Karpas-422 (cell line): ENCODE measurements around the gene KHNYN. TPM values are rescaled to one million over a fixed set of nuclear protein-coding genes. Genes with fewer than 3 reads are reported as not detected.
"Not testable (repeated sequence)": the region's sequence is repeated elsewhere in the genome, so short reads cannot be mapped to it uniquely, and the experiment has no call there.

Experiments used
- DNase-seq: peaks from one replicate; pipeline ENCODE4 v3.0.0-alpha.2; 2015
- H2AFZ ChIP-seq: fragments of 200-600 bp; sonication (generic); 2 replicates; pipeline ENCODE4 v1.6.1; 2014; ENCODE audit warnings: antibody characterized with exemption, low read length, mixed read lengths
- H3K27ac ChIP-seq: fragments of 200-600 bp; sonication (generic); 2 replicates; pipeline ENCODE4 v1.5.1; 2014; ENCODE audit warnings: mild to moderate bottlenecking, low read length, moderate library complexity
- H3K27me3 ChIP-seq: fragments of 200-600 bp; sonication (generic); 2 replicates; pipeline ENCODE4 v1.6.1; 2014; ENCODE audit warnings: low read length, mixed read lengths
- H3K36me3 ChIP-seq: fragments of 200-600 bp; sonication (generic); 2 replicates; pipeline ENCODE4 v1.6.1; 2014; ENCODE audit warnings: low read length, mixed read lengths; ENCODE audit not compliant: insufficient read depth
- H3K4me1 ChIP-seq: fragments of 200-600 bp; sonication (generic); 2 replicates; pipeline ENCODE4 v1.6.1; 2014; ENCODE audit warnings: mild to moderate bottlenecking, low read length, mixed read lengths
- H3K4me2 ChIP-seq: fragments of 200-600 bp; sonication (generic); 2 replicates; pipeline ENCODE4 v1.6.1; 2014; ENCODE audit warnings: low read length, low read depth, mild to moderate bottlenecking; ENCODE audit not compliant: poor library complexity, severe bottlenecking
- H3K4me3 ChIP-seq: fragments of 200-600 bp; sonication (generic); 2 replicates; pipeline ENCODE4 v1.5.1; 2014; ENCODE audit warnings: mild to moderate bottlenecking, antibody characterized with exemption, low read length, mixed read lengths
- H3K79me2 ChIP-seq: fragments of 200-600 bp; sonication (generic); 2 replicates; pipeline ENCODE4 v1.6.1; 2014; ENCODE audit warnings: mild to moderate bottlenecking, low read length, mixed read lengths
- H3K9ac ChIP-seq: fragments of 200-600 bp; sonication (generic); 2 replicates; pipeline ENCODE4 v1.6.0; 2014; ENCODE audit warnings: low read length
- H3K9me2 ChIP-seq: fragments of 200-600 bp; sonication (generic), shearing (Covaris generic); replicated peaks from 2 replicates; pipeline ENCODE4 v1.6.0; 2014; ENCODE audit warnings: mild to moderate bottlenecking, low read length, moderate library complexity; ENCODE audit not compliant: insufficient read depth
- H3K9me3 ChIP-seq: fragments of 300-700, 200-600 bp; sonication (generic); 2 replicates; pipeline ENCODE4 v1.6.1; 2014; ENCODE audit warnings: low read length, mixed read lengths
- H4K20me1 ChIP-seq: fragments of 200-600 bp; sonication (generic); 2 replicates; pipeline ENCODE4 v1.6.1; 2014; ENCODE audit warnings: mild to moderate bottlenecking, antibody characterized with exemption, low read length, low read depth; ENCODE audit not compliant: insufficient read depth
- total RNA-seq: library from RNA; depleted of rRNA; stranded (reverse); fragments of >200 nt; shearing (Covaris generic); gene quantifications from 2 replicates; pipeline ENCODE4 v1.2.3, GENCODE V29; 2014; ENCODE audit warnings: low replicate concordance

KHNYN gene
- total RNA-seq, 1 experiment from 2014 or later: 50.8 TPM

DNA sequence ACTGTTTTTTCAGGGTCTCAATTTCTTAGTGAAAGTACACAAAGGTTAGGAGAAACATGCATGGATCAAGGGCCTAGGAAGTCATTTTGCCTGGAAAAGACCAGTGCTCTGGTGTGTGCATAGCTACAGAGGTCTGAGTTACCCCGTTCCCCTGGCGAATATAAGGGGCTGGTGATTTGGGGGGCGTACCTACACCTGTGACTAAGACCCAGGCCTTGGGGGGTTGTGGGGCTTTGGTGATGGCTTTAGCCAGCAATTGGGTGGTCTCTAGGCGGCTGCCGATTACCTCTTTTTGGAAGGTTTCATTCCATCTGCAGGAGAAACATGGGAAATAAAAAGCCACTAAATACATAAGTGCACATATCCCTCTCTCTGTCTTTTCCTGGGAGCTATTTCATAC is 11.7 kb downstream of the KHNYN start:
- no peak overlapping the region for H2AFZ ChIP-seq
- peaks cover 36% of the 10 kb centered on the region for H3K4me1 ChIP-seq
- no peaks in the 10 kb centered on the region for H3K9me3 ChIP-seq
- H4K20me1 ChIP-seq: no peaks in the 10 kb centered on the region
- peaks cover 33% of the 10 kb centered on the region for H3K79me2 ChIP-seq
- no peak for DNase-seq
- peak overlapping the region; percentile 74 for H3K4me2 ChIP-seq
- H3K9me2 ChIP-seq: no peaks in the 10 kb centered on the region
- peak overlapping the region; percentile 81 for H3K4me3 ChIP-seq
- H3K27me3 ChIP-seq: no peaks in the 10 kb centered on the region
- peak overlapping the region; percentile 83 for H3K27ac ChIP-seq
- H3K9ac ChIP-seq: peak overlapping the region; percentile 89
- H3K36me3 ChIP-seq: peaks cover 27% of the 10 kb centered on the region; the same call in 1 of the 2 replicates

DNA sequence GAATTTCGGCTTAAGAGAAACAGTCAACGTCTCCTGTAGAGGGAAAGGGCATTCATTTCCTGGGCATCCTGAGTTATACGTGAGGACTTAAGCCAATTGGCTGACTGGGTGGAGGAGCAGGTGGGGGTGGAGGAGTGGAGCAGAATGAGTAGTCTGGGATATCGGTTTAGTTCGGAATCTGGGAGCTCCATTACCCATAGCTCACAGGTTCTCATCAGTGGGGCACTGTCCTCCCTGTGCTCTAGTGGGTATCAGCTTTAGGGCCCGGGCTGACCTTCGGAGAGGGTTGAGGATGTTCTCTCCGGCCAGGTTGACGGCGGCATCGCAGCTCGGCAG is 12.1 kb downstream of the KHNYN start:
- peak overlapping the region; percentile 83 for H3K27ac ChIP-seq
- H3K9me2 ChIP-seq: no peaks in the 10 kb centered on the region
- no peaks in the 10 kb centered on the region for H4K20me1 ChIP-seq
- H3K27me3 ChIP-seq: no peaks in the 10 kb centered on the region
- peak overlapping the region; percentile 81 for H3K4me3 ChIP-seq
- H3K4me1 ChIP-seq: peaks cover 32% of the 10 kb centered on the region
- peaks cover 33% of the 10 kb centered on the region for H3K79me2 ChIP-seq
- no peak overlapping the region for H2AFZ ChIP-seq
- H3K9ac ChIP-seq: peak overlapping the region; percentile 89
- H3K36me3 ChIP-seq: peaks cover 27% of the 10 kb centered on the region; the same call in 1 of the 2 replicates
- H3K9me3 ChIP-seq: no peaks in the 10 kb centered on the region
- no peak for DNase-seq
- H3K4me2 ChIP-seq: peak overlapping the region; percentile 74

DNA sequence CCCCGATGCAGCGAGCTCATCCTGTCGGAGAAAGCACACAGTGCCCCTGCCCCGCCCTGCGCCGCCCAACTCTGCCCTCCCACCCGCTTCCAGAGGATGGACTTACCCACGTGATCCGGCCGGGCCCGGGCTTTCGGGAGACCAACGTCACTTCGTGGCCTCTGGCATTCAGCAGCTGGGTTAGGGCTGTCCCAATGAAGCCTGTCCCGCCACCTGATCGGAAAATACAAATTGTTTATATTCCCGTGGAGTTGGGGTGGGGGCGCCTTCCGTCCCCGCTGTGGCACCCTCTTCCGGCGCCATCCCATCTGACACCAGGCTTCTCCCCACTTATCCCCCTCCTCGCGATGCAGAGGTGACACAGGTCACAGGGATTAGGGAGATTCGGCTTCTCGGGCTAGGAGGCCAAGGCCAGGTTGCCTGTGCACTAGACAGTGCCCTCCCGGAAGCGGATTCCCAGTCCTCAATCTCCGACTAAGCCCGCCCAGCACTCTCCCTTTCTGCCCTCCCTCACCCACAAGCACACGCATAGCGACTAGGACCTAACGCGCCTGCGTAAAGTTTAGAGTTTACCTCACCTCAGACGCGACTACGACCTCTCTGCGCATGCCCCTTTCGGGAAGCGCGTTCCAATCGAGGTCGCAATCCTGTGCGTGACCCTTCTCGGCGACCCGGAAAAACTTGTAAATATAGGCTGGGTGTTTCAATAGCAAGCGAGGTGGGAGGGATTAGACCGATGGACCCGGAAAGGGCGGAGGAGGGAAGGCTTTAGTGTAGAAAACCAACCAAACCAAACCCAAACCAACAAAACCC is 12.7 kb downstream of the KHNYN start, which contains the start of gene SDR39U1:
TSS of gene SDR39U1 (minus strand) at position 537 of the 813 bp plus-strand sequence. CDS start at position 530, 7 bp downstream.
- H3K4me2 ChIP-seq: peak within 1 kb of the TSS; percentile 79
- H3K9me2 ChIP-seq: no peaks in the 10 kb centered on the region
- H3K27me3 ChIP-seq: no peaks in the 10 kb centered on the region
- no peaks in the 10 kb centered on the region for H3K9me3 ChIP-seq
- peaks cover 33% of the 10 kb centered on the region for H3K79me2 ChIP-seq
- H2AFZ ChIP-seq: peak within 1 kb of the TSS; percentile 72; the same call in 1 of the 2 replicates
- H3K36me3 ChIP-seq: peaks cover 27% of the 10 kb centered on the region; the same call in 1 of the 2 replicates
- H4K20me1 ChIP-seq: no peaks in the 10 kb centered on the region
- H3K9ac ChIP-seq: peak within 1 kb of the TSS; percentile 89
- H3K4me3 ChIP-seq: peak within 1 kb of the TSS; percentile 81
- peaks cover 26% of the 10 kb centered on the region for H3K4me1 ChIP-seq
- H3K27ac ChIP-seq: peak within 1 kb of the TSS; percentile 83
- DNase-seq: peak; percentile 100

DNA sequence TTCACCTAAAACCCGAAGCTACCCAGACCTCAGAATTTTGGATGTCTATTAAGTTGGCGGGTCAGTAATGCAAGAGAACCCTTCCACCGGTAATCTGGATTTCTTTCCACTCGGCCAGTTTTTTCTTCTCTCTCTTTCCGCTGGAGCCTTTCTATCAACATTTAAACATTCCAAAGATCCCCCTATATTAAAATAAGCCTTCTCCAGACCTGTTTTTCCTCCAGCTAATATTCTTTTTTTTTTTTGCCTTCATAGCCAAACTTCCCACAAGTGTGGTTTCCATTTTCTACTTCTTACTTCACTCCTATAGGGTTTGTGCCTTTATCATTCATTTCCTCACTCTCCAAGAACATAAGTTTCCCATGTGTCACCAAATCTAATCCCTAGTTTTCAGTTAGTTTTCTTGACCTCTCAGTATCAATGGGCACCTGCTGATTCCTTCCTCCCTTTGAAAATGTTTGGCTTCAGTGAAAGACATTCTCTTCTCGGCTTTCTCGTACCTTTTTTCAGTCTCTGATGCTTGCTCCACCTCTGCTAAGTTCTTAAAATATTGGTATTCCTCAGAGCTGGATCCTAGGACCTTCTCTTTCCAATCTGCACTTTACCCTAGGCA is 13.4 kb downstream of the KHNYN start:
- Histone ChIP-seq H3K4me1 (peaks cover 19% of the 10 kb centered on the region), H3K27me3 (no peaks in the 10 kb centered on the region), H2AFZ (no peak overlapping the region), H3K27ac (peak overlapping the region; percentile 58), H3K9ac (peak overlapping the region; percentile 74), H4K20me1 (no peaks in the 10 kb centered on the region), H3K4me3 (peak overlapping the region; percentile 81), H3K9me2 (no peaks in the 10 kb centered on the region), H3K36me3 (peaks cover 25% of the 10 kb centered on the region; the same call in 1 of the 2 replicates), H3K4me2 (peak overlapping the region; percentile 79), H3K79me2 (peaks cover 33% of the 10 kb centered on the region), H3K9me3 (no peaks in the 10 kb centered on the region)
- no peak for DNase-seq

DNA sequence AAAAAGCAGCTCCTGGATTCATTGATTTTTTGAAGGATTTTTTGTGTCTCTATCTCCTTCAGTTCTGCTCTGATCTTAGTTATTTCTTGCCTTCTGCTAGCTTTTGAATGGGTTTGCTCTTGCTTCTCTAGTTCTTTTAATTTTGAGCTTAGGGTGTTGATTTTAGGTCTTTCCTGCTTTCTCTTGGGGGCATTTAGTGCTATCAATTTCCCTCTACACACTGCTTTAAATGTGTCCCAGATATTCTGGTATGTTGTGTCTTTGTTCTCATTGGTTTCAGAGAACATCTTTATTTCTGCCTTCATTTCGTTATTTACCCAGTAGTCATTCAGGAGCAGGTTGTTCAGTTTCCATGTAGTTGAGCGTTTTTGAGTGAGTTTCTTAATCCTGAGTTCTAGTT is 21.1 kb downstream of the KHNYN start:
- H3K9me2 ChIP-seq, H3K9ac ChIP-seq, H3K4me2 ChIP-seq, H3K4me1 ChIP-seq, H3K4me3 ChIP-seq, H4K20me1 ChIP-seq, DNase-seq, H3K9me3 ChIP-seq, H2AFZ ChIP-seq, H3K27ac ChIP-seq, H3K27me3 ChIP-seq, H3K79me2 ChIP-seq: not testable (repeated sequence)
- H3K36me3 ChIP-seq: peaks cover 12% of the 10 kb centered on the region; the same call in 1 of the 2 replicates

DNA sequence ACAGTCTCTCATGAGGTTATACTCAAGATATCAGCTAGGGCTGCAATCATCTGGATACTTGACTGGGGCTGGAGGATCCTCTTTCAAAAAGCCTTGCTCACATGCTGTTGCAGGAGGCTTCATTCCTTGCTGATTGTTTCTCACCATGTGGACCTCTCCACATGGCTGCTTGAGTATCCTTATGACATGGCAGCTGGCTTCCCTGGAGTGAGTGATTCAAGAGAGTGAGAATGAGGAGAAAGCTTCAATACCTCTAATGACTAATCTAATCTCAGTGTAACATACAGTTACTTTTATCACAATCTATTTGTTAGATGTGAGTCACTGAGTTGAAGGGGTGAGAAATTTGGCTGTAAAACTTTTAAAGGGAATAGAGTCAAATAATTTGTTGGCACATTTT is 27.2 kb downstream of the KHNYN start:
- Histone ChIP-seq H3K36me3 (peaks cover 12% of the 10 kb centered on the region; the same call in 1 of the 2 replicates), H3K79me2 (no peaks in the 10 kb centered on the region), H3K9me3 (peaks cover 8% of the 10 kb centered on the region), H3K27ac (no peak overlapping the region), H3K4me1 (no peaks in the 10 kb centered on the region), H3K4me3 (no peak overlapping the region), H3K4me2 (no peak overlapping the region), H3K9me2 (no peaks in the 10 kb centered on the region), H3K27me3 (no peaks in the 10 kb centered on the region), H2AFZ (no peak overlapping the region), H3K9ac (no peak overlapping the region), H4K20me1 (no peaks in the 10 kb centered on the region)
- DNase-seq: no peak

DNA sequence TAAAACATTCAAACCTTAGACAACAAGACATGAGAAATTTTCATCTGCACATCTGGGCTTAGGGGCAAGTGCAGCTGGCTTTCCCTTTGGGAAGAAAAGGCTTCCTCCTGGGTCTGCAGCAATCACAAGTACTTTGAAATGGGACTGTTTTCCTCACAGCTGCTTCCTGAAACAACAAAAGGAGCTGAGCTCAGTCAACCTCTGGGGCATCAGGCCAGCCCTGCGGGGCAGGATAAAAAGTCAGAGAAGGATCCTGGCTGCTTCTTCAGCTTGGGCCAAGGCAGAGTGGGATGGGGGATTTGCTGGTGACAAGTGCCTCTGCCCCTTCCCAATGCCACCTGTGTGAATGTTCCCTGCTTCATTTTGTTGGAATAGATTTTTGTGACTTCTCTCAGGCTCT is 29.0 kb downstream of the KHNYN start:
- no peak overlapping the region for H2AFZ ChIP-seq
- DNase-seq: no peak
- H3K4me1 ChIP-seq: peaks cover 3% of the 10 kb centered on the region
- no peak overlapping the region for H3K9ac ChIP-seq
- H4K20me1 ChIP-seq: no peaks in the 10 kb centered on the region
- no peak overlapping the region for H3K27ac ChIP-seq
- no peak overlapping the region for H3K4me3 ChIP-seq
- no peak overlapping the region for H3K4me2 ChIP-seq
- H3K9me2 ChIP-seq: no peaks in the 10 kb centered on the region
- H3K9me3 ChIP-seq: peaks cover 8% of the 10 kb centered on the region
- no peaks in the 10 kb centered on the region for H3K27me3 ChIP-seq
- peaks cover 10% of the 10 kb centered on the region; the same call in 1 of the 2 replicates for H3K36me3 ChIP-seq
- H3K79me2 ChIP-seq: no peaks in the 10 kb centered on the region

DNA sequence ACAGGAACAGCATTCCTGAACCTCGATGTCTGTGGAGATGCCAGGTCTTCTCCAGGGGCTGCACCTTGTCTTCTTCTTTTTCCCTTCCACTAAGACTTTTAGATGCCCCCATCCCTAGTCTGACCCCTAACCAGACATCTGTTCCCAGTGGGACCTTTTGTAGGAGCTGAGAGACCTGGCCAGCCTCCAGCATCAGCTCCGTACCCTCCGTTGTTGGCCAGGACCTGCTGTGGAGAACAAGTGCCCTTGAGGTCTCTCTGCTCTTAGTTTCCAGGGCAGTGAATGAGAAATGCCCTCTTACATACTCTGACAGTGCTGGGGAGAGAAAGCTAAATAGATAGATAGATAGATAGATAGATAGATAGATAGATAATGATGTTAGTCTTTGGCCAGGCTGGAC is 29.6 kb downstream of the KHNYN start:
- Histone ChIP-seq H2AFZ (no peak overlapping the region), H3K27ac (no peak overlapping the region), H3K4me2 (no peak overlapping the region), H3K79me2 (no peaks in the 10 kb centered on the region), H4K20me1 (no peaks in the 10 kb centered on the region), H3K4me1 (peaks cover 8% of the 10 kb centered on the region), H3K9me3 (peaks cover 4% of the 10 kb centered on the region), H3K4me3 (no peak overlapping the region), H3K27me3 (no peaks in the 10 kb centered on the region), H3K9me2 (no peaks in the 10 kb centered on the region), H3K36me3 (0 out of 2 replicates have a peak, but pooled peaks cover 4% of the 10 kb centered on the region), H3K9ac (no peak overlapping the region)
- no peak for DNase-seq
